Heart right ventricle (tissue), 16 donors: ENCODE results near the gene ARMCX4. TPM values are rescaled to one million over a fixed set of nuclear protein-coding genes. Genes with fewer than 3 reads are reported as not detected.

ENCODE experiments used
- ATAC-seq, 8 donors: fragments of 200-7000 bp; cut with Tn5 transposase; one replicate each; pipeline ENCODE4 v1.9.1; 2020; ENCODE audit warnings: mild to moderate bottlenecking in 8 of 8, moderate library complexity in 8 of 8, moderate number of reproducible peaks in 1 of 8
- DNase-seq, 2 donors: peaks; one replicate each; pipeline ENCODE4 v3.0.0-alpha.2; 2020
- H3K27ac ChIP-seq, 10 donors: fragments of 200-600 bp; sonication (generic) in 2 of 10; one replicate each; pipeline versions ENCODE4 v1.5.0 to v1.8.0; 2020 to 2022; ENCODE audit warnings: mild to moderate bottlenecking in 3 of 10
- H3K27me3 ChIP-seq, 7 donors: fragments of 200-600 bp; one replicate each; pipeline ENCODE4 v1.8.0; 2021 to 2022; ENCODE audit warnings: mild to moderate bottlenecking in 2 of 7
- H3K36me3 ChIP-seq, 9 donors: fragments of 200-600 bp; sonication (generic) in 1 of 9; one replicate each; pipeline versions ENCODE4 v1.5.0 to v1.8.0; 2020 to 2022; ENCODE audit warnings: mild to moderate bottlenecking in 2 of 9
- H3K4me1 ChIP-seq, 9 donors: fragments of 200-600 bp; sonication (generic) in 1 of 9; one replicate each; pipeline versions ENCODE4 v1.5.0 to v1.8.0; 2020 to 2022; ENCODE audit warnings: mild to moderate bottlenecking in 4 of 9
- H3K4me3 ChIP-seq, 10 donors: fragments of 200-600 bp; sonication (generic) in 2 of 10; one replicate each; pipeline versions ENCODE4 v1.5.0 to v1.8.0; 2020 to 2022; ENCODE audit warnings: mild to moderate bottlenecking in 7 of 10, moderate library complexity in 2 of 10
- H3K9me3 ChIP-seq, 11 donors: fragments of 200-600 bp in 10 of 11; sonication (generic) in 2 of 11; one replicate each; pipeline versions ENCODE4 v1.5.0 to v1.8.0; 2013 to 2022; ENCODE audit warnings: mild to moderate bottlenecking in 2 of 11, control low read depth in 1 of 11, moderate library complexity in 1 of 11
- CTCF ChIP-seq, 9 donors: fragments of 200-600 bp; sonication (generic) in 2 of 9; IDR thresholded peaks; one replicate each; pipeline versions ENCODE4 v1.5.0 to v1.8.0; 2021 to 2022; ENCODE audit warnings: antibody characterized with exemption in 9 of 9, mild to moderate bottlenecking in 5 of 9, moderate library complexity in 1 of 9
- WGBS, 2 donors: extraction: QIAGEN DNeasy Blood & Tissue Kit; methylation state at CpG; one replicate each; pipeline ENCODE4 v1.1.7; 2013; ENCODE audit warnings: inconsistent platforms in 1 of 2; 5-methylcytosine and 5-hydroxymethylcytosine counted together
- intact Hi-C, 10 donors: fragments of 100-400 bp; cut with DNase I; formaldehyde crosslinking; loops; one replicate each; pipeline versions ENCODE4 v1.11.1 to v1.14.2; 2022
- polyA plus RNA-seq, 2 donors: library from polyadenylated mRNA; stranded (reverse); fragments of 200-250 nt; gene quantifications; one replicate each; pipeline ENCODE4 v1.2.3, GENCODE V29; 2013
- total RNA-seq, 10 donors: library from RNA; stranded (reverse); fragmentation: NEBNext Ultra II Directional in 3 of 10; extraction: Animal tissue kit (Norgen Biotek cat#: 25700) in 3 of 10; gene quantifications; one replicate each; pipeline versions ENCODE4 v1.2.1 to v1.2.4, GENCODE V29; 2021 to 2023
- donor health status: Arrhythmogenic right ventricular cardiomyopathy.
- donor health status: ischemic (EF 13 %, LVEDD 7.1; RV severe dilation, severe dysfunction).
- donor health status: healthy with polysubstance abuse.
- donor health status: DM: no; HTN: yes; CAD: no.
- donor health status: DM: no; HTN: no; CAD: no.
- donor health status: ischemic (EF 25% LVEDD 6.9; RV normal size, moderate dysfunction).
- donor health status: ischemic (EF 25% LVEDD 5.7; RV mildly dilated, moderate dysfunction).
- donor health status: healthy.
- donor health status: DM: yes; HTN: yes; CAD: no.
- donor health status: Ischemic cardiomyopathy.
- donor health status: ischemic (EF 35%, LVEDD 5.7; RV mildly dilated, moderate dysfunction).
- donor health status: nonischemic (EF 11% LVEDD 7.7; RV severe dilation, severe dysfunction).
- donor health status: DM: yes; HTN: yes; CAD: no.
- donor health status: PGD.
- donor health status: ischemic (EF 29% LVEDD 5.4; RV normal size, mild dysfunction).
- donor health status: nonischemic (EF 23%, LVEDD 6.1; RV moderate dilation, normal function).

ARMCX4 gene
- total and polyA plus RNA-seq, 12 donors = 3.5 to 21.9 (median 5.5) TPM

- WGBS, 2 donors = 97 to 98% methylated on average over 4 of the region's 4 CpGs
- no peak for ATAC-seq
Measured at GRCh38 chrX:101507986-101508385, 22.7 kb downstream of the ARMCX4 start.

GRCh38 chrX:101530944-101531343 lies 45.7 kb downstream of the ARMCX4 start:
- 62 to 71% methylated on average over 2 of the region's 2 CpGs for WGBS, 2 donors
- Histone ChIP-seq H3K4me1 (no peaks in the 10 kb centered on the region), H3K27ac (no peak overlapping the region), H3K27me3 (peaks cover 0 to 4% (median 0%) of the 10 kb centered on the region in 7 donors), H3K36me3 (no peaks in the 10 kb centered on the region), H3K4me3 (no peak overlapping the region), H3K9me3 (peaks cover 0 to 14% (median 0%) of the 10 kb centered on the region in 11 donors)
- no peak for ATAC-seq
- intact Hi-C loops = no loop called here
- no peak for DNase-seq
- no peak for TF ChIP-seq CTCF (IDR thresholded peaks at IDR 0.05)

More at GRCh38 chrX:101507986-101508385, 22.7 kb downstream of the ARMCX4 start:
- intact Hi-C loops = no loop called here
- no peak for DNase-seq
- Histone ChIP-seq H3K9me3 (no peaks in the 10 kb centered on the region), H3K27ac (no peak overlapping the region), H3K4me1 (no peaks in the 10 kb centered on the region), H3K4me3 (no peak overlapping the region), H3K36me3 (peaks cover 0 to 42% (median 0%) of the 10 kb centered on the region in 9 donors), H3K27me3 (peaks cover 0 to 5% (median 0%) of the 10 kb centered on the region in 7 donors)
- no peak for TF ChIP-seq CTCF (IDR thresholded peaks at IDR 0.05)

Other genes starting within 250 kb of the ARMCX4 start
- under 1 TPM in 1 of 10 donors, not detected in 9; 0.15 TPM for gene TAF7L, start 194.1 kb upstream of the ARMCX4 start, total RNA-seq
- under 1 TPM in 1 of 2 donors, not detected in 1; 0.01 TPM for gene TAF7L, start 194.1 kb upstream of the ARMCX4 start, polyA plus RNA-seq
- gene TIMM8A, start 136.7 kb upstream of the ARMCX4 start, total RNA-seq = 10 to 100 TPM; 13.9 to 28.2 (median 19.7) TPM
- 10 to 100 TPM in 1 of 2 donors, 1 to 10 TPM in 1; 6.8 to 17.2 TPM for gene TIMM8A, start 136.7 kb upstream of the ARMCX4 start, polyA plus RNA-seq
- gene BTK, start 99.3 kb upstream of the ARMCX4 start, total RNA-seq = 1 to 10 TPM in 7 of 10 donors, under 1 TPM in 3; 0.47 to 7.0 (median 1.6) TPM
- gene BTK, start 99.3 kb upstream of the ARMCX4 start, polyA plus RNA-seq = 1 to 10 TPM; 1.2 to 1.6 TPM
- 10 to 100 TPM; 30.8 to 98.9 (median 53.9) TPM for gene RPL36A, start 94.4 kb upstream of the ARMCX4 start, total RNA-seq
- gene RPL36A, start 94.4 kb upstream of the ARMCX4 start, polyA plus RNA-seq = 1,000 to 10,000 TPM; 1,515 to 2,119 TPM
- 10 to 100 TPM in 3 of 10 donors, 1 to 10 TPM in 7; 6.0 to 22.3 (median 8.6) TPM for gene GLA, start 77.5 kb upstream of the ARMCX4 start, total RNA-seq
- 10 to 100 TPM; 20.7 to 33.9 TPM for gene GLA, start 77.5 kb upstream of the ARMCX4 start, polyA plus RNA-seq
- gene HNRNPH2, start 77.2 kb upstream of the ARMCX4 start, total RNA-seq = 10 to 100 TPM; 49.2 to 74.9 (median 60.8) TPM
- gene HNRNPH2, start 77.2 kb upstream of the ARMCX4 start, polyA plus RNA-seq = 10 to 100 TPM; 30.7 to 50.0 TPM
- 10 to 100 TPM; 33.3 to 51.9 (median 37.7) TPM for gene ARMCX1, start 65.1 kb downstream of the ARMCX4 start, total RNA-seq
- gene ARMCX1, start 65.1 kb downstream of the ARMCX4 start, polyA plus RNA-seq = 10 to 100 TPM; 13.7 to 16.1 TPM
- gene ARMCX6, start 132.5 kb downstream of the ARMCX4 start, total RNA-seq = 10 to 100 TPM; 16.8 to 43.1 (median 35.1) TPM
- 10 to 100 TPM; 11.1 to 29.0 TPM for gene ARMCX6, start 132.5 kb downstream of the ARMCX4 start, polyA plus RNA-seq
- 10 to 100 TPM; 54.6 to 81.2 (median 62.7) TPM for gene ARMCX3, start 137.7 kb downstream of the ARMCX4 start, total RNA-seq
- gene ARMCX3, start 137.7 kb downstream of the ARMCX4 start, polyA plus RNA-seq = 10 to 100 TPM; 32.6 to 33.2 TPM
- gene ARMCX2, start 174.4 kb downstream of the ARMCX4 start, total RNA-seq = 10 to 100 TPM; 21.9 to 52.6 (median 37.8) TPM
- 10 to 100 TPM; 12.4 to 19.1 TPM for gene ARMCX2, start 174.4 kb downstream of the ARMCX4 start, polyA plus RNA-seq